CD4-positive, alpha-beta T cell treated with Interleukin-1 beta for 1 hour (primary cell): ENCODE results near the gene CEP63.

Source experiments
- DNase-seq, 2 donors: peaks; one replicate each; pipeline ENCODE4 v3.0.0-alpha.2; 2020 to 2022

Gene CEP63

DNA sequence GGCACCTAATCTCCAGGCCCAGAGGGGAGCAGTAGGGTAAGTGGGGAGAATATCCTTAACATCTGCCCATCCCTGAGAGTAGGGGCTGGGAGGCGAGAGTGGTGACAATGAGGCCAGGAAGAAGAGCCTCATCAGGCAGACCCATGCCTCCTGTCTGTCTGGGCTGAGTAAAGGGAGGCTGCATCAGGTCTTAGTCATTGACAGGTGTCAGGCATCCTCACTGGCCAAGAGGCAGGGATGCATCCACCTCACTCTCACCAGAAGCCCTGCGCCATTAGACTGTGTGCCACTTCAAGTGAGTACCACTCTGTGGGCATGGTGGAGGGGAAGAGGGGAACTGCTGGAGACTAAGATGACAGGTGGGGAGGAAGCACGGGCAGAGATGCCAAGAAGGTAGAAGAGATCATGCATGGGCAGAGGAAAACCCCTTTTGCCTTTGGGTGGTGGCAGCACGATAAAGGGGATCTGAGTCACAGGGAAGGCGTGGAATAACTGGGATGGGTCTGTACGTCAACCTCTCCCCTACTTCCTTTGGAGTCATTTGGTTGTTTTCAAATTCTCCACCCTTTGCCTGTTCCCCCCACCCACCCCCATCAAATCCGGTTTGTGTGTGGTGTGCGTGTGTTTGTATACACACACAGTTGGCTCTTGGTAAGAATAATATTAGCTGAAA, 14.2 kb upstream of the CEP63 start:
- no peak for DNase-seq

DNA sequence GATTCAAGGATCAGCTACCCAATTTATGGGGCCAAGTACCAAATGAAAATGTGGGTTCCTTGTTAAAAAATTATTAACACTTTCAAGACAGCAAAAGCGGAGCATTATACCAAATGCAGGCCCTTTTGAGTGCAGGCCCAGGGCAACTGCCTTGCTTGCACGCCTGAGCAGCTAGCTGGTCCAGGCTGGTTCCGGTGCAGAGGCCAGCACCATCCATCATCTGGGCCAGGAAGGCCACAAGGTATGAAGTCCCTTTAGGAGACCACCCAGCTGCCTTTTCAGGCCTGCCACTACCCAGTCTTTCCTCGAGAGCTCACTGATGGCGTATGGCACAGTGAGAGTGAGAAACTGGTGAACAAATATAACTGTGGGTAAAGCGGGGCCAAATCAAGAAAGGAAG, 13.0 kb upstream of the CEP63 start:
- no peak for DNase-seq

DNA sequence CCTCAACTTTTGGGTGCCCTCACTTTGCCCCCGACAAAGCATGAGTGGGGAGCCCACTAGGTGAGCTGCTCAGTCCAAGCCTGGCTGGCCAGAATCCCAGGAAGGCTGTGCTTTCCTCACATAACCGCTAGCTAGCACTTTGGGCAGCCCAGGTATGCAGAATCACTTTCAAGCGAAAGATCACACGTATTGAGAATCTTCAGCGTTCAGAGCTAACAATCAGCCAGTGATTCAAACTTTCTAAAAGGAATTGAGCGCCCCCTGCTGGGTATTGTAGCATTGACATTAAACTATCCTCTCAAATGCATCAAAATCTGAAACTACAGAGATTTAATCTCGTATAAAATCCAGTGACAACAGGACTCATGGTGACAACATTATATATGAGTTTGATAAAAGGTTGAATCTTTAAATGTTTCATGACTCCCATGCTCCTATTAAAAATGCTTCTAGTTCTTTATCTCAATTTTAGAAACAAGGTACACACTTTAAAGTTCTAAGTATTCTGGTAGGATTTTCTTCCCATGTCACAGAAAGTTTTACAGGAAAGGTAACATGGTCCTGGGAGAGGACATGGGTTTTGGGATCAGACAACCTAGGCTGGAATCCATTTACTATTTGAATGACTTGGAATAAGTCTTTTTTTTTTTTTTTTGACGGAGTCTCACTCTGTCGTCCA, 11.8 kb upstream of the CEP63 start:
- peak; percentile 60 to 77 for DNase-seq

DNA sequence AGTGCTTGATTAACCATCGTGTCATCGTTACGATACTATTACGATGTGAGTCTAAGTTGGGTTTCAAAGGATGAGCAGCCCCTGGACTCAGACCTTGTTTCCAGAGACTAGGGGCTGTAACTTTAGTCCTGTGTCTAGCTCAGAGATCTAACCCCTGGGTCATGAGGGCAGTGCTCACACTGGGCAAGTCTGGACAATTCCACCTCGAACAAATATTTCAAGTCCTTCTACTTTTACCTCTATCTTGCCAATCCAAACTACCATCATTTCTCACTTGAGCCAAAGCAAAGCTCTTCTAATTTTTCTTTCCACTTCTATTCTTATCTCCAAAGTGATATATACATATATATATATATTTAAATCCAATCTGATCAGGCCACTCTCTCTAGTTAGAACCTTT, 10.9 kb upstream of the CEP63 start:
- no peak for DNase-seq

DNA sequence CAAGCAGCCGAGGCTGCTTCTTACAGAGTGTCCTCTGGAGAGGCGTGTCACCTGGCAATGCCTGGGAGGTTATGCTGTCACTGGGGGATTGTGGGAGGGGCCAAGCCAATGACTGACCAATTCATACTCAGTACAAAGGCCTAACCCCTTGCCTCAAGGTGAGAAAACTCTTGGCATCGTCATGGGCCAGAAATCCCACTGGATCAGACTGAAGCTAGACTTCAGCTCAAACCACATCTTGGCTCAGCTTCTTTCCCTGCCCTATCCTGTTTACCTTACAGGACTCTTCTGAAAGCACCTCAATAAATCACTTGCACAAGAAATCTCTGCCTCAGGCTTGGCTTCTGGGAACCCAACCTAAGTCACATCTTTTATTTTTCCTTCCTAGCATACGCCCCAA, 9.6 kb upstream of the CEP63 start:
- DNase-seq: no peak

DNA sequence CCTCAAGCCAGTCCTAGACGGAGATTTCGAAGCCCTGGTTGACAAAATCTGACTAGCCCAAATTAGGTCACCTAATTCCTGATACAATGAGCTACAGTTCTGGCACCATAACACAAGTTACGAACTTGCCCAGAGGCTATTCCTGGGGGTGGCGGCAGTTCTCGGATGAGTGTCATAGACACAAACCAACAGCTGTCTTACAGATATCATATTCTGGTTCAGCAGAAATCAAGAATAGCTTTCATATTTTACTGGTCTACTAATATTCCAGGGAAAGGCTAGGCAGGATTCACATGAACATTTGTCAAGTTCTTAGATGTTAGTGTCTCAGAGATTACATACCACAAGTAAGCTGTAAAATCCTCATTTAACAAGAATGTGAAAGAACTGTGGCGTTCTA, 8.9 kb upstream of the CEP63 start:
- no peak for DNase-seq

DNA sequence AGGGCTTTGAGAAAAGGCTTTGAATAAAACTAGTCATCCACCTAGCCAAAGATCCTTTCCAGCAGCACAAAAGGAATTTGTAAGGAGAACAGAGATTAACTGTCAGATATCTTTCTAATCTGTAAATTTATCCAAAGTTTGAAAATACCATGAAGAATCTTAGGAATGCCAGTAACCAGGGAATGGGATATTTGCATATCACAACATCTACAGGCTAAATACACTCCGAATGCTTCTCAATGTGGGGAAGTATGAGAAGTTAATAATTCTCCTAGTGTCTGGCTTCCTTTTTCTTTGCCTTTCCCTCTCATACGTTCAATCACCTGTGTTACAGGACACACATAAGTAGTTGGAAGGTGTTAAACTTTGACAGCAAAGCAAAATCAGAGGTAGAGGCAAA, 7.9 kb upstream of the CEP63 start:
- DNase-seq: no peak

DNA sequence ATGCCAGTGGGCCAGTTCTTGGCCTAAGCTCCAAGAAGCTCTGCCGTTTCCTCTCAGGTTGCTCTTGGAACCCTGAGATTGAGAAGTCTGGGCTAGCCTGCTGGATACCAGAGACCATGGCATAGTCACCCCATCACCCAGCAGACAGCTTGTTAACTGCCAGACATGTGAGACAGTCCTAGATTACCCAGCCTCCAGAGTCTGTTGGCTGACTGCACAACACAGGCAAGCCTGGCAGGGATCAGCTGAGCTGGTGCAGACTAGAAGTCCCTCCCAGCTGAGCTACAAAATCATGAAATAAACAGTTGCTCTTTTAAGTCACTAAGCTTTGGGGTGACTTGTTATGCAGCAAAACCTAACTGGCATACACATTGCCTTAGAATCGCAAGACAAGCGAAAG, 5.3 kb upstream of the CEP63 start:
- no peak for DNase-seq

DNA sequence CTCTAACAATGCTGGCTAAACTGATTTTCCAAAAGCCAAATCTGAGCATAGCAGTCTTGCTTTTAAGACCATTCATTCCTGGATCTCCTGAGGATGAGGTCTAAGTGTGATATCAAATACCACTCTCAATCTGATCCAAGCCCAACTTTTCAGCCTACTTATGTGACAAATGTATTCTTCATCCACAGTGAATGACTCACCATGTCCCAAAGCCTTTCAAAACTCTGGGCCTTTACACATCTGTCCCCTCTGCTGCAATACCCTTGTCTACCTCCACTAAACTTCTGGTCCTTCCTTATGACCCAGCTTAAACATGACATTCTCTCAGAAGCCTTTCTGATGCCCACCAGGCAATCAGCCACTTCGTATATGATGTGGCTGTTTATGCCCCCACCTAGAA, 4.7 kb upstream of the CEP63 start:
- no peak for DNase-seq

DNA sequence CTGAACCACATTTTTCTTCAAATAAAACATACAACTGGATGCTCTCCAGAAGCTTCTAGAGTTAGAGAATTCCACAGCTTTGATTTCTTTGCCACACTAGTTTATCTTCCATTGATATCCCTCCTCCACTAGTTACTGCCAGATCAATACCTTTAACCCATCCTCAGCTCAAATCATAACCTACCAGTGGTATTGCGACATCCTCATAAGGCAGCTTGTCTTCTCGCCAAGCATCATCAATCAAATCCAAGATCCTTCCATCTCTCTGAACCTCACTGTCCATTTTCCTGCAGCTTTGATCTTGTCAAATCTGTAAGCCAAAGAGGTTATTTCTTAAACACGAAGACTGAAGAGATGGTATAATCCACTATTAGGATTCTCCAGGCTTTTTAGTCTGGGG, 3.2 kb upstream of the CEP63 start:
- DNase-seq: no peak

DNA sequence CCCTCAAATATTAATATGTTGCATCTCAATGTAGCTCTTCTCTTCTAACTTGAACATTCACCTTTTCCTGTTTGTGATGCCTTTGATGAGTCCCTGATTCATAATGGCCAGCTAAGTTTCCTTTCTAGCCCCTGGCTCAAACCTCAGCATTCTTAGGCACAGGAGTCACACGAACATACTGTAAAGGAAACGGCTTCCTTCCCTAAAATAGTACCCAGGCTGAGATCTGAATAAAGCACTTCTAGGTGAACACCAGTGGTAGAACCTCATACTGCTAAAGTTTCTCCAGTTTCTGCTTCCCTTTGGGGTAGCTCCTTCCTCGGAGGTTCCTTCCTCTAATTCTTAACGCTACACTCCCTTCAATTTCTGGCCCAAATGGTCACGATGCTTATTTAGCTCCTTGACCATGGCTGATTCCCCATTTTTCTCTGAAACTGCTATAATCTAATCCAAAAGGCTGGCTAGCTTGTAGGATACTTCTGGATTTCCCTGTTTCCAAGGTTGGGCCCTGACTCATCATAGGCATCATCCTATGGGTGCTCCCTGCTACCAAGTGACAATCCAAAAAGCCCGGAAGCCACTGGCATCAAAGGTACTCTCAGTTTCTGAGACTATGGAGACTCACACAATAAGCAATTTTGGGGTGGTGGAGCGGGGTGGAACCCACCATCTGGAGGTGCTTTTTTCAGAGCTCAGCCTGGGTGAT, 2.5 kb upstream of the CEP63 start:
- no peak for DNase-seq

DNA sequence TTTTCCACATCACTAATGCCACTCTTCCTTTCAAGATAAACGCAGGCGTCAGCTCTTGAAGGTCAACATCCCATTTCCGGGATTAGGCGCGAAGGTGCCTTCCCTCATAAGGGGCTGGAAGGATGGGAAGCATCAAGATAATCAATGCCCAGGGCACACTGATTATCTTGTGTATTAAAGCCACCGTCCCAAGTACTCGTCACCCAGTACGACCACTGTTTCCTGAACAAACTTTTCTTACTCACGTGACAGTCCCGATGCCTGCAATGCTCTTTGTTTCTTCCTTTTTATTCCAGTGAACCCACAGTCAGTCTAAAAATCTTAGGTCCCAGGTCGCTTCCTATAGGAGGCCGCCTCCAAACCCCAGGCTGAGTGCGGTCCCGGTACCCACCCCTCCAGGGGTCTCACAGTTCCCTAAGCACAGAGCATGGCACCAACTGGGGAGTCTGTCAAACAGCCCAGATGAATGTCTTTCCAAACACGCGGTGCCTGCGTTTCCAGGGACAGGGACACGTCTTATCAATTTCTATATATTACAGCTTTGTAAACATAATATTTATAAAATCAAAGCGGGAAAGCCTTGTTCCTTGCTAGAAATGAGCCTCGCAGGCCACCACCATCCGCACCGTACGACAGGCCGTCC, 661 bp upstream of the CEP63 start:
- no peak for DNase-seq

DNA sequence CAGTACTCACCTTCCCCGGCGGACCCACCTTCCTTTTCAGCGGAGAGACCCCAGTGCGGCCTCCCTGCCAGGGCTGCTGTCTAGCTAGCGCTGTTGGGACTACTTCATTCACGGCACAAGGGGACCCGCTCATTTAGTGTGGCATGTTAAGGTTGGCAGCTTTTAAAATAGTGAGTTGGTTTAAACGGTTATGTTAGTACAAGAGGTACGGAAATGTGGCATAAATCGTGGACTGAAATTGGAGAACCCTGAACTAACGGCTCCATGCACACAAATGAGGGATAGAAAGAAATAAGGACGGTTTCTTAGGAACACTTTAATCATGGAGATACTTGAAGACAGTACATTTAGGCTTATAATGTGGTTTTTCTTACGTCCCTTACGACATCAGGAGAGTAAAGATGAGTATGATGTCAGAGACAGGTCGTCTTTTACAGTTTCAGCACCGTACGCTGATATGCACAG, 752 bp downstream of the CEP63 start:
- peak in 1 of 2 donors; percentile 33 for DNase-seq

DNA sequence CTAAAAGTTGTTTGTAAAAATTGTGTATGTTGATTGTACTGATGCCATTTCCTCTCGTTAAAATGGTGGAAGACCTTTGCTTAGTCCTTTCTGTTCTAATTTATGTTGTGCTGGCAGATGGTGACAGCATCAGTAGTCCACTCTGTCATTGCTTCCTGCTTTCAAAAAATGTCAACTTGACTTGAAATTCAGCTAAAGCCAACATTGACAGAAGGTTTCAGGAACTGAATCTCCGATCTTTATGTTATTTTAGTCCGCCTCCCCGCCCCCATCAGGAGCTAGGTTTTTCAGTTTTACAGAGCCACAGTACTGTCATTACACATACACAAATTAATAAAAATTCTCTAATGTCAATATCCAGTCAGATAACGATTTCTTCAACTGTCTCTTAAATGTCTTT, 1.5 kb downstream of the CEP63 start:
- DNase-seq: peak; percentile 9 to 12

DNA sequence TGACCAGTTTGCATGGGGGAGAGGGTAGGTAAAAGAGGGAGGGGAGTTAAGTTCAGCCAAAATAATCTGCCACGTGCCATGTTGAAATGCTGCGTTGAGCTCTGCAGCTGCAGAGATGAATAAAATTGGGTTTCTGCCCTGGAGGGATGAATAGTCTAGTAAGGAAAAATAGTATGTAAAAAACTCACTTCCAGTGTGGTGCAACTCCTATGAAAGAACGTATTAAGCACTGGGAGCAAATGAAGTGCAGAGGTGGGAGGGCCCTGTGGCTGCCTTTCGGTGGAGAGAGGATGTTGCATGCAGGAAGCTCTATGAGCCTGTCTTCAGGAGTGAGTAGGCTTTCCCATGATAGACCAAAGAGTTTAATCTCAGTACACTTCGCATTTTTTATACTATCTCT, 8.6 kb downstream of the CEP63 start:
- DNase-seq: no peak

DNA sequence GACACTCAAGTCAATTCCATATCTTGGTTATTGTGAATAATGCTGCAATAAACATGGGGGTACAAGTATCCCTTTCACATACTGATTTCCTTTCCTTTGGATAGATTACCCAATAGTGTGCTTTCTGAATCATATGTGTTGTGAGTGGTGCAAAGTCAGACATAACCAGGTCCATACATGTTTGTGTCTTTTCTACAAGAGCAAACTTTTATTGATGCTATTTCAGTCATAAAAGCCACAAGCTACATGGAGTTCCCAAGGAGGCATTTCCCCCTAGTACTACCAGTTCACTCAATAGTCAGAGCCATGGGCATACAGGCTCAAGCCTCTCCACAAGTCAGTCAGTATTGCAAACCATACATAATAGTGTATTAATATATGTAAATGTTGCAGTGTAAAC, 10.1 kb downstream of the CEP63 start:
- no peak for DNase-seq

DNA sequence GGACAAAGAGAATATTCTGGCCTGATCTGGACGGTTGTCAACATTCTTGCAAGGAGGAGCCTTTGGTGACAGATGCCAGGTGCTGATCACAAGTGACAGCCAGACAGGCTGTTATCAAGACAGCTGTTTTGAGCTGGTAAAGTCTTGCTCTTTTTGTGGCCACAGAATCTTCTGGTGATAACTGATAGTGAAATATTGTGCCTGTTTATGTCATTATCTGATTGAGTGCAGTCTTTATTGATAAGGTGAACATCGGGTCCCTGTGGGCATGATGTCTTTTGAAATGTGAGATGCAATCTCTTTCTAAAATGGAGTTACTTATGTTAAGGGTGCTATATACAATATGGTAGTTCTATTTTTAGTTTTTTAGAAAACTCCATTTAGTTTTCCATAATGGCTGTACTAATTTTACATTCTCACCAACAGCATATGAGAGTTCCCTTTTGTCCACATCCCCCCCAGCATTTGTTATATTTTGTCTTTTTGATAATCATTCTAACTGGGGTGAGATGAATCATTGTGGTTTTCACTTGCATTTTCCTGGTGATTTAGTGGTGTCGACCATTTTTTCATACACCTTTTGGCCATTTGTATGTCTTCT, 10.7 kb downstream of the CEP63 start:
- no peak for DNase-seq

DNA sequence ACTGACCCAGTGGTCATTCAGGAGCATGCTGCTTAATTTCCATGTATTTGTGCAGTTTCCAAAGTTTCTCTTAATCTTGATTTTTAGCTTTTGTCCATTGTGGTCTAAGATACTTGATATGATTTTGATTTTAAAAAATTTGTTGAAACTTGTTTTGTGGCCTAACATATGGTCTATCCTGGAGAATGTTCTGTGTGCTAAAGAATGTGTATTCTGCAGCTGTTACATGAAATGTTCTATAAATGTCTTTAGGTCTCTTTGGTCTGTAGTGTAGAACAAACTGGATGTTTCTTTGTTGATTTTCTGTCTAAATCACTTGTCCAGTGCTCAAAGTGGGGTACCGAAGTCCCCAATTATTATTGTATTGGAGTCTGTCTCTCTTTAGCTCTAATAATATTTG, 17.4 kb downstream of the CEP63 start:
- DNase-seq: no peak

DNA sequence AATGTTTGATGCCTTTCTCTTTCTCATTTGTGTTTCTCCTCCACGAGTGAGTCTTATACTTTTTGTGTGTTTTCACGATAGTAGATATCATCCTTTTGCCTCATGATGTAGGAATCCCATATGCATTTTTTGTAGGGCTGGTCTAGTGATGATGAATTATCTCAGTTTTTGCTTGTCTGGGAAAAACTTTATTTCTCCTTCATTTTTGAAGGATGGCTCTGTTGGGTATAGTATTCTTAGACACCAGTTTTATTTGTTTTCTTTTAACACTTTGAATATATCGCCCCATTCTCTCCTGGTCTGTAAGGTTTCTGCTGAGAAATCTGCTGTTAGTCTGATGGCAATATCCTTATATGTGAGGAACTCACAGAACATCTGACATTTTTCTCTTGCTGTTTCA, 18.3 kb downstream of the CEP63 start:
- DNase-seq: no peak

DNA sequence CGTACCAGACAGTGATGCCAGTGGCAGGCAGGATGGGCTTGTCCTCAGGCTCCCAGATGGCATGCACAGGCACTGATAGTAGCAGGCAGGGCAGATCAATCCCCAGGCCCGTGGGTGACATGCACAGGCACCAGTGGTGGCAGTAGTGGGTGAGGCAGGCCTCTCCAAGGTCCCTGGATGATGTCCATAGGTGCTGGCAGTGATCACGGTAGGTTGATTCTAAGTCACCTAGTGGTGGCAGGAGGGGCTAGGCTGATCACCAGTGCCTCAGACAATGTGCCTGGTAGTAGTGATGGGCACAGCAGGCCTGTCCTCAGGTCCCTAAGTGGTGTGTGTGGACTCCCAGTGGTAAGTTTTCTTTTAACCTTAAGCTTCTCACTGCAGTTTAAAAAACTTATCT, 19.6 kb downstream of the CEP63 start:
- no peak for DNase-seq

DNA sequence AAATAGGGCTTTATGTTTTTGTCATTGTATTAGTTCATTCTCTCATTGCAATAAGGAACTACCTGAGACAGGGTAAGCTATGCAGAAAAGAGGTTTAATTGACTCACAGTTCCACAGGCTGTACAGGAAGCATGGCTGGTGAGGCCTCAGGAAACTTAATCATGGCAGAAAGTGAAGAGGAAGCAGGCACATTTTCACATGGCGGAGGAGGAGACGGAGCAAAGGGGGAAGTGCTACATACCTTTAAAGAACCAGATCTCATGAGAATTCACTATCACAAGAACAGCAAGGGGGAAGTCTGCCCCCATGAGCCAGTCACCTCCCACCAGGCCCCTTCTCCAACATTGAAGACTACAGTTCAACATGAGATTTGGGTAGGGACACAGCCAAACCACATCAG, 25.6 kb downstream of the CEP63 start:
- no peak for DNase-seq

DNA sequence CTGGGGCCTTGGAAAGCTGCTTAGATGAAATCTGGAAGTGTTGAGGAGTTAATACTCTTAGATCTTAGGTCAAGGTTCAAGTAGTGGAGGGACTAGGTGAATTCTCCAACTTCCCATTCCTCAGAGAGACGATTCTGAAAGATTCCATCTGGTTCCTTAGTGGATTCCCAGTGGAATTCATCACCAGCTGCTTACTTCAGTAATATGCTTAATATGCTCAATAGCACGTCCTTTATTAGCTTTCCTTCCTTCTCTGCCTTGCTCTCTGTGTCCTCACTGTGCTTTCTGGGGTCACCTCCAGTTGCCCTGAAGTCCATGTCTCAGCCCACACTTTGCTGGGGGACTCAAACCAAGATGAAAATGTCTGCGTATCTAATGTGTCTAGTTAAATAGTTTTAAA, 31.0 kb downstream of the CEP63 start:
- no peak for DNase-seq

DNA sequence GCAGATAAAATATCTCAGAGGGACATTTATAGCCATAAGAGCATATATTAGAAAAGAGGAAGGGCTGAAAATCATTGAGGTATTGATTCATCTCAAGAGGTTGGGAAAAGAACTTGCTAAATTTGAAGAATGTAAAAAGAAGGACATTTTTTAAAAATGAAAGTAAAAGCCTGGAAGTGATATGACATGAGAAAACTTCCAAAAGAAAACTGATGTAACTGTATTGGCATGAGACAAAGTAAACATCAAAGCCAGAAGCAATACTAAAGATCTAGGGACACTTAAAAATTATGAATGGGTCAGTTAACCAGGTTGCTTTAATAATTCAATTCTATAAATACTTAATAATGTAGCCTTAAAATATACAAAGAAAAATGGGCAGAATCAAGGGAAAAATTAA, 31.9 kb downstream of the CEP63 start:
- no peak for DNase-seq
